HCT116 (cell line): ENCODE measurements around the gene TCIRG1. TPM values are rescaled to one million over a fixed set of nuclear protein-coding genes. Genes with fewer than 3 reads are reported as not detected.

Experiments used
- ATAC-seq: fragments of 200-7000 bp; cut with Tn5 transposase; 2 replicates; pipeline ENCODE4 v1.9.1; 2020; ENCODE audit warnings: mild to moderate bottlenecking, moderate library complexity
- BruUV-seq: library from RNA; stranded (reverse); fragments of 400-500 nt; replicated peaks from 2 replicates; lab custom pipeline; 2021; lab: Mats Ljungman, UMichigan
- CTCF ChIA-PET: fragments of 300-600 bp; sonication (Branson Sonifier 250); formaldehyde crosslinking; loops from one replicate; lab custom pipeline; 2021; ENCODE audit warnings: antibody characterized with exemption; lab: Charles Lee
- POLR2A ChIA-PET: fragments of 300-600, 350-600 bp; sonication (Branson Sonifier 250); formaldehyde crosslinking; loops from one replicate; lab custom pipeline; 2021; ENCODE audit warnings: antibody characterized with exemption; lab: Charles Lee
- RAD21 ChIA-PET, 2 experiments: fragments of 300-600 bp; sonication (Branson Sonifier 250); formaldehyde crosslinking; loops; one replicate each; lab custom pipeline; 2023; ENCODE audit warnings: low total read pairs in 2 of 2; ENCODE audit not compliant: uncharacterized antibody in 2 of 2, unreplicated experiment in 2 of 2, low non-redundant PET in 1 of 2; lab: Charles Lee
- DNase-seq: peaks from one replicate; pipeline ENCODE4 v3.0.0-alpha.2; 2010; ENCODE audit warnings: low read depth, low spot score
- H2AFZ ChIP-seq: fragments of 200-600 bp; shearing (Covaris generic), sonication (generic); 2 replicates; pipeline ENCODE4 v1.6.1; 2017; ENCODE audit warnings: low read depth, mixed run types, mixed read lengths, antibody characterized with exemption, low read length; ENCODE audit not compliant: poor library complexity, severe bottlenecking
- H3K27ac ChIP-seq: 2 replicates; pipeline ENCODE4 v1.5.1; 2012; ENCODE audit warnings: low read depth, low read length
- H3K27me3 ChIP-seq: fragments of 200-600 bp; sonication (generic); 2 replicates; pipeline ENCODE4 v1.6.1; 2016; ENCODE audit warnings: mixed run types, low read length, mixed read lengths; ENCODE audit not compliant: insufficient read depth
- H3K36me3 ChIP-seq, 2 experiments: fragments of 200-500 bp in 1 of 2; fragments of 200-600 bp in 1 of 2; sonication (Bioruptor generic) in 1 of 2; sonication (generic) in 1 of 2; 2 replicates each; pipeline versions ENCODE4 v1.5.1 to v1.6.1; 2014 to 2016; ENCODE audit warnings: low read length in 2 of 2, inconsistent platforms in 1 of 2, mixed read lengths in 1 of 2, mixed run types in 1 of 2; ENCODE audit not compliant: insufficient read depth in 2 of 2, control insufficient read depth in 1 of 2
- H3K4me1 ChIP-seq, 2 experiments: fragments of 200-600 bp in 1 of 2; sonication (generic) in 1 of 2; 2 replicates each; pipeline versions ENCODE4 v1.5.1 to v1.6.1; 2012 to 2017; ENCODE audit warnings: low read length in 2 of 2, inconsistent platforms in 1 of 2, mild to moderate bottlenecking in 1 of 2, mixed read lengths in 1 of 2, mixed run types in 1 of 2, moderate library complexity in 1 of 2; ENCODE audit not compliant: insufficient read depth in 2 of 2, control insufficient read depth in 1 of 2
- H3K4me2 ChIP-seq: fragments of 200-600 bp; sonication (generic); 2 replicates; pipeline ENCODE4 v1.6.1; 2017; ENCODE audit warnings: mixed run types, low read length, mixed read lengths
- H3K4me3 ChIP-seq, 2 experiments: fragments of 200-600 bp in 1 of 2; sonication (generic) in 1 of 2; replicated peaks in 1 of 2; 2 replicates each; pipeline ENCODE4 v1.5.1; 2011 to 2016; ENCODE audit warnings: low read length in 2 of 2, control low read depth in 1 of 2, low read depth in 1 of 2, mild to moderate bottlenecking in 1 of 2, mixed read lengths in 1 of 2, mixed run types in 1 of 2
- H3K79me2 ChIP-seq: fragments of 200-600 bp; sonication (generic); 2 replicates; pipeline ENCODE4 v1.6.1; 2017; ENCODE audit warnings: mild to moderate bottlenecking, mixed run types, low read length, moderate library complexity, mixed read lengths; ENCODE audit not compliant: insufficient read depth
- H3K9ac ChIP-seq: fragments of 200-600 bp; sonication (generic); 2 replicates; pipeline ENCODE4 v1.6.1; 2016; ENCODE audit warnings: low read length, mixed read lengths
- H3K9me2 ChIP-seq: fragments of 200-600 bp; sonication (generic), shearing (Covaris generic); 2 replicates; pipeline ENCODE4 v1.6.1; 2017; ENCODE audit warnings: mixed run types, mild to moderate bottlenecking, moderate library complexity; ENCODE audit not compliant: insufficient read depth
- H3K9me3 ChIP-seq, 2 experiments: fragments of 200-500 bp in 1 of 2; fragments of 200-600 bp in 1 of 2; sonication (Bioruptor generic) in 1 of 2; sonication (generic) in 1 of 2; 2 replicates each; pipeline ENCODE4 v1.6.1; 2014 to 2017; ENCODE audit warnings: low read length in 2 of 2, mixed read lengths in 2 of 2, inconsistent platforms in 1 of 2, low read depth in 1 of 2, mild to moderate bottlenecking in 1 of 2, mixed run types in 1 of 2, moderate library complexity in 1 of 2; ENCODE audit not compliant: control insufficient read depth in 1 of 2, insufficient read depth in 1 of 2
- H4K20me1 ChIP-seq: fragments of 200-600 bp; sonication (generic), shearing (Covaris generic); 2 replicates; pipeline ENCODE4 v1.6.1; 2017; ENCODE audit warnings: mixed run types, mild to moderate bottlenecking, moderate library complexity; ENCODE audit not compliant: insufficient read depth
- ATF3 ChIP-seq: IDR thresholded peaks from 2 replicates; pipeline ENCODE4 v1.6.1; 2012
- CEBPB ChIP-seq: IDR thresholded peaks from 2 replicates; pipeline ENCODE4 v1.6.1; 2012; ENCODE audit warnings: low read depth
- EGR1 ChIP-seq: IDR thresholded peaks from 2 replicates; pipeline ENCODE4 v1.6.1; 2012; ENCODE audit warnings: low read depth
- MAX ChIP-seq: IDR thresholded peaks from 2 replicates; pipeline ENCODE4 v1.6.1; 2012
- SP1 ChIP-seq: IDR thresholded peaks from 2 replicates; pipeline ENCODE4 v1.6.1; 2012; ENCODE audit warnings: low read depth
- ZBTB33 ChIP-seq: IDR thresholded peaks from 2 replicates; pipeline ENCODE4 v1.6.1; 2011; ENCODE audit warnings: mild to moderate bottlenecking, low read length, moderate library complexity; ENCODE audit not compliant: insufficient replicate concordance; ENCODE audit errors: extremely low read depth
- ZFX ChIP-seq: fragments of 450-650 bp; IDR thresholded peaks from 2 replicates; pipeline ENCODE4 v1.6.1; 2017
- ZNF274 ChIP-seq: fragments of 200-500 bp; sonication (Bioruptor generic); IDR thresholded peaks from 2 replicates; pipeline ENCODE4 v1.6.1; 2014; ENCODE audit warnings: mild to moderate bottlenecking, low read depth, low read length, inconsistent platforms
- intact Hi-C: fragments of 100-400 bp; cut with micrococcal nuclease; formaldehyde crosslinking; loops from 2 replicates; pipeline ENCODE4 v1.10.0; 2022
- total RNA-seq: library from RNA; stranded (reverse); gene quantifications from one replicate; pipeline ENCODE4 v1.2.1, GENCODE V29; 2021; ENCODE audit not compliant: unreplicated experiment

Gene TCIRG1
- total RNA-seq, 1 experiment from 2014 or later: 101 TPM

GRCh38 chr11:68031144-68031464, 7.7 kb upstream of the TCIRG1 start:
- H4K20me1 ChIP-seq: no peaks in the 10 kb centered on the region
- peaks cover 37 to 53% of the 10 kb centered on the region in 2 experiments for H3K4me1 ChIP-seq
- peak overlapping the region; percentile 94 for H3K9ac ChIP-seq
- intact Hi-C loops: loop anchor here (10.0 kb wide), 1 partner anchor 94 kb away; the partner anchor contains the start of gene CHKA
- peak overlapping the region; percentile 84 for H3K4me2 ChIP-seq
- H3K9me3 ChIP-seq: peaks cover 0 to 5% of the 10 kb centered on the region in 2 experiments; a peak in 1 of 4 replicates
- ChIA-PET CTCF (no interaction called here), POLR2A (interaction anchor here (1.4 kb wide), 1 partner anchor 17 kb away, joined by 3 read pairs; no protein-coding TSS in a partner anchor), RAD21 (no interaction called here)
- H3K9me2 ChIP-seq: no peaks in the 10 kb centered on the region
- peak overlapping the region; percentile 81 for H3K27ac ChIP-seq
- peaks cover 4 to 20% of the 10 kb centered on the region in 2 experiments; a peak in 2 of 4 replicates for H3K36me3 ChIP-seq
- no peak for TF ChIP-seq SP1
- no peak for TF ChIP-seq EGR1
- no peak for TF ChIP-seq MAX
- no peak for TF ChIP-seq ZBTB33
- no peak for TF ChIP-seq ATF3
- TF ChIP-seq ZFX: no peak; the same call in 1 of the 2 replicates
- TF ChIP-seq CEBPB: no peak
- TF ChIP-seq ZNF274: no peak
- BruUV-seq: no TSS peak
- peaks cover 33% of the 10 kb centered on the region for H3K79me2 ChIP-seq
- H3K4me3 ChIP-seq: peak overlapping the region; percentile 86 to 97
- H2AFZ ChIP-seq: no peak overlapping the region
- no peak for ATAC-seq
- DNase-seq: no peak
- H3K27me3 ChIP-seq: no peaks in the 10 kb centered on the region
